Non-pigmented ciliary epithelial cell (primary cell): ENCODE data around the gene SLC35B1.

Source experiments
- DNase-seq: peaks from one replicate; pipeline ENCODE4 v3.0.0-alpha.2; 2010; ENCODE audit warnings: low read depth

SLC35B1 gene, protein sequence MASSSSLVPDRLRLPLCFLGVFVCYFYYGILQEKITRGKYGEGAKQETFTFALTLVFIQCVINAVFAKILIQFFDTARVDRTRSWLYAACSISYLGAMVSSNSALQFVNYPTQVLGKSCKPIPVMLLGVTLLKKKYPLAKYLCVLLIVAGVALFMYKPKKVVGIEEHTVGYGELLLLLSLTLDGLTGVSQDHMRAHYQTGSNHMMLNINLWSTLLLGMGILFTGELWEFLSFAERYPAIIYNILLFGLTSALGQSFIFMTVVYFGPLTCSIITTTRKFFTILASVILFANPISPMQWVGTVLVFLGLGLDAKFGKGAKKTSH

DNA sequence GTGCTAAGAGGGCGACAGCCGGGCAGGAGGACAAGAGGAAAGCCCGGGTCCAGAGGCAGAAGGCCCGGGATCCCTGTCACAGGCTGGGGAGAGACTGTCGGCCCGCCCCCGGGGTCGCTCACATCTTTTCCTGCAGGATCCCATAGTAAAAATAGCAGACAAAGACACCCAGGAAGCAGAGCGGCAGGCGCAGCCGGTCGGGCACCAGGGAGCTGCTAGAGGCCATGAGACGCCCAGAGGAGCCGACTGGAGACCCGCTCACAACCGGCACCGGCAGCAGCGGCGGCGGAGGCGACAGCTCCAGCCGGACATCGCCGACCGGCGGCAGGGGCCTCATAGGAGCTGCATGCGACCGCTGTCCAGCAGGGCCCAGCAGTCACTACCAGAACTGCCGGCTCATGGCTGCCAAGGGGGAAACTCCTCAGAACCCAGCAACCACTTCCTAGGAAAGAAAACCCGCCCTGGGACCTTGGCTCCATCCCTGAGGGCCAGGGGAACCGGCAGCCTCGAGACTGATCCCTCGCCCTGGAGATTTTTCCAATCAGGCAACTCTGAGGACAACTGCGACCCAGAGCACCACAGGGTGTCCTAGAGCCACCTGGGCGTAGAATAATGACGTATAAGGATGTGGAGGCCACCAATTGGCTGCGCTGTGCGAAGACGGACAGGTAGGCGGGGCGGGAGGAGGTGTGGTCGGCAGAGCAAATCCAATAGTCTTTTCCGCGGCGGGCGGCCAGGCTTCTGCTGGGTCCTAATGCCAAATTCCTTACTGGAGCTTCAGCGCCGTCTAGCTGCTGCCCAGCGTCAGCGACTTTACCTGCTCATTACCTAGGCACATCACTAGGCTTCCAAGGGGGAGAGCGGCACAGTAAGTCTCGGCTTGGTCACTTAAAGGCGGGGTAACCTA, at the start of gene SLC35B1:
Gene SLC35B1, minus strand, starts transcription at position 357 of the 907 bp plus-strand sequence. Its CDS starts 131 bp downstream, at position 226.
- peak; percentile 92 for DNase-seq

DNA sequence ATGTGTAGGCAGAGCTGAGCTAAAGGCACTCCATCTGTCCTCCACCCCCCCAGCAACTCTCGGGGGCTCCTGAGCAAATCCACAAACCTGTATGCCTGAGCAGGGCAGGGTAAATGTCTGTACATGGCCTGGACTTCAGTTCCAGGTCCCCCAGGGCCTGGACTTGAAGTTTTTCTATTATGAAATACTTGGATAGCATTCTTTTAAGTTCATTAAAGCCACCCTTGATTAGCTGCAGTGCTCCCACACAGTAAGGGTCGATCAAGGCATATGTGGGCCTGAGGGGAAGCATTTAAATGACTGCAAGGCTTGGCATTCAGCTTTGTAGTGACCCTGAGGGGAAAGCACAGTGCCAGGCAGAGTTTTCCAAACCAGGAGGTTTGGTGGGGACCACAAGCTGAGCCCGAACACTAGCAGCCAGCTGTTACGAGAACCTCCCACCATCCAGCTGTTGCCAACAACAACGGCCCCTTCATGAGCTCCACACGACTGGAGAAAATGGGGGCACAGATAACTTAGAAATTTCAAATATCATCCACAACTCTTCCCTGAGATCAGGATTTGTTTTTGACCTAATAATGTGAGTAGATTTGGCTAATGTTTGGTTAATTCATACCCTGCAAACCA, 49.5 kb upstream of the SLC35B1 start:
- no peak for DNase-seq

DNA sequence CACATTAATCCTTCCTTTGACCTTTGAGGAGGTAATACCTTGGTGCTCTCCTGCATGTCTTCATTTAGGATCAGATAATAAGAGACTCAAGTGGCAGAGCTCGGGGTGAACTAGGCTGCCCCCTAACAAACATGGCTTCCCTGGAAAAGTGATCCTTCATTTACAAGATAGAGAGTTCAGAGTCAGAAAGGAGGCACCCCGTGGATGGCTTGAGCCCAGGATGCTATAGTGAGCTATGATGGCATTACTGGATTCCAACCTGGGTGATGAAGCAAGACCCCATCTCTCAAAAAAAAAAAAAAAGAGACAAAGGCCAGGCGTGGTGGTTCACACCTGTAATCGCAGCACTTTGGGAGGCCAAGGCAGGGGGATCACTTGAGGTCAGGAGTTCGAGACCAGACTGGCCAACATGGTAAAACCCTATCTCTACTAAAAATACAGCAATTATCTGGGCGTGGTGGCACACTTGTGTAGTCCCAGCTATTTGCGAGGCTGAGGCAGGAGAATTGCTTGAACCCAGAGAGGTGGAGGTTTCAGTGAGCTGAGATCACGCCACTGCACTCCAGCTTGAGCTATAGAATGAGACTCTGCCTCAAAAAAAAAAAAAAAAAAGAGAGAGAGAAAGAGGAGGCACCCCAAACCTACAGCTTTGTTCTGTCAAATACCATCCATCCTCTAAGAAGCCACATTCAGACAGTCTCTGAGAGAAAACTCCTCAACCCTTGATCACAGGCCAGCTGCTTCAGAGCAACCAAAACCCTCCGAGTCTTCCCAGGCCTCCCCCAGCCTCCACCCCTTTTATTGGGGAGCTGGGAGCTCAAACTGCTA, 48.8 kb upstream of the SLC35B1 start:
- DNase-seq: no peak

DNA sequence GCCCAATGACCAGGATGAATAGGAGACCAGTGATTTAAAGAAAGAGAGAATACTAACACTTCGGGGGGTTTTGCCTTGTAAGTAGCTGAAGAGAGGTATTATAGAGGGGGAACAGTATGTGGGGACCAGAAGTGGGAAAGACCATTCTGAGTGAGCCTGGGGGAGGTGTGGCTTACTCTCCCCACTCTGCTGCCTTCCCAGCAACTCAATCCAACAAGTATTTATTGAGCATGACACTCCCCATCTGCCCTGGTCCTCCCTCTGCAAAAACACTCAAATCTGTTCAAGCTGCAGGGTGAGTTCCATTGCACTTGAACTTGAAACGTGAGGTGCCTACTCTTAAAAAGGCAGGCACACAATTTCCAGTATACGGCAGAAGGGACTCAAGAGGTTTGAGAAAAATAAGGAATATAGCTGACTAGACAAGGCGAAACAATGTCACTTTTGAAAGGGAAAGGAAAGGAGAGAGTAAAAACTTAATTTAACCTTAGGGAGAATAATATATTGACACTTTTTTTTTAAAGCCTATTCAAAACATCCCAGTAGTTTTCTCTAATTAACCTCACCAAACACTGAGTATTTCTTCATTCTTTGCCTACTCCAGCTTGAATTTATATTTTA, 48.0 kb upstream of the SLC35B1 start:
- DNase-seq: no peak

DNA sequence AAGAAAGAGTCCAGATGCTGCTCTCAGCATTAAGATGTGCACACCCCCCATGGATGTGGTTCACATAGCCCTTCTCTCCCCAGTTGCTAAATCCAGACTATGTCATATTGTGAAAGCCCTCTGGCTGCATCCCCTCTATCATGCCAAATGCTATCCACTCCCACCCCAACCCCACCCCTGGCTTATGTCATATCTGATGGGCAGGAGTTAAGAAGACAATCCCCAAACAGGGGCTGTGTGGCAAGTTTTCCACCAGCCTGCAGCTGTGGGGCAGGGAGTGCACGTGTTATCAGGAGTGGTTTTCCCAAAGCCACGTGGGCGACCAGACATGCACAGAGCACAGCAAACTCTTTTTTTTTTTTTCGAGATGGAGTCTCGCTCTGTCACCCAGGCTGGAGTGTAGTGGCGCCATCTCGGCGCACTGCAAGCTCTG, 46.2 kb upstream of the SLC35B1 start:
- DNase-seq: no peak

DNA sequence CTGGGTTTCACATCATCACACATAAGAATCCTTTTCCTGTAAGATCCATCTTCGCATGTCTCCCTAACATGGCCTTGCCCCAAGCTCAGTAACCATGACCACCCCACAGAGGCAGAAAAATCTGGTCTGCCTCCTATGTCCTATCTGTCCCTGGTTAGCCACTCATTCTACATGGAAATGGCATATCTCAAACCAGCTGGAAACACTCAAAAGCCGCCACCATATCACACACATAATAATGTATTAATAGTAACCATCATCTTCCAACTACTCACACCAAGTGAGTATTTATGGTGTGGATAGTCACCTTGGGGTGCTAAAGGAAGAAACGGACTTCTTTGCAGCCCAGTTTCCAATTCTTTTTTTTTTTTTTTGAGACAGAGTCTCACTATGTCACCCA, 44.7 kb upstream of the SLC35B1 start:
- DNase-seq: no peak

DNA sequence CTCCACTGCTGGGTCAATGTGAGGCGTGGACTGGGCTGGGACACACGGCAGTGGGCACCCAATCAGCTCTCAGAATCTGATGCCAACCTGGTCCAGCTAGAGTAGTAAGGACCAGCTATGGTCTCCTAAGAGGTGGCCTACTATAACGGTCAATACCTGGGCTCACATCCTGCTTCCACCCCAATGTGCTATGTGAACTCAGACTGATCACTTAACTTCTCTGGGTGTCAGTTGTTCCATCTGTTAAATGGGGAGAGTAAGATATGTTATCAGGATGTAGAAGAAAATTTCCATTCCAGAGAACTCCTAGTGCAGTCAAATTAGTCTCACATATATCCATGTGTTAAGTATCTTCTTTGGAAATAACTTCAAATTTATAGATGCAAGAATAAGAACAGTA, 42.0 kb upstream of the SLC35B1 start:
- DNase-seq: no peak

DNA sequence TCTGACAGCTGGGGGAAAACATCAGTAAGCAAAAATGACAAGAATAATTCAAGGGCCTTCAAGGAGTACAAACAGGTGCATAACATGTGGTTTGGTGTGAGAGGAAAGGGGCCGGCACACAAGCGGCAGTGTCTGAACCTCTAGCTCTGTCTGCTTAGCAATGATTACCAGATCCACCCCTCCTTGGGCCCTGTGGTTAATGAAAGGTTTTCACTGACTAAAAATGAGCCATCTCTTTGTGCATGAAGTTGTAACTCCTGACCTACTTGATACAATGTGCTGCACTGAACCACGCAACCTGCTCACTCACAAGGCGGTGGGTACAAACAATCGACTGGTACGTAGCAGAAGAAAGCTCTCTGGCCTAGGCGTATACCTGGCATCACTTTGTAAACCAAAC, 41.0 kb upstream of the SLC35B1 start:
- DNase-seq: no peak

DNA sequence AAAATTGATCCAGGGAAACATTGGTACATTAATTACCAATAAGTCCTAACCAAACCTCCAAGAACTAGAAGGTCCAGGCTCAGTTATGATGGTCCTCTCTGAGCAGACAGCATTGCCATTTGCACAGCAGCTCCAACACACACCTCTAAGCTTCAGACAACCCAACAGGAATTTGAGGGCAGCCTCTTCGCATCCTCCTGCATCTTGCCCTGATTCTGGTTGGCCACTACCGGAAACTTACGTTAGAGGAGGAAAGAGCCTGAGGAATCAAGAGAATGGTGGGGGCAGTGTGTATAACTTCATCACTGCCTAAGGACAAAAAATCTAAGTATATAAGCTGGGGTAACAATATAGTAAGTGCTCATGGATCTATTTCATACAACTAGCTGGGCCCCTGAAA, 40.5 kb upstream of the SLC35B1 start:
- no peak for DNase-seq

DNA sequence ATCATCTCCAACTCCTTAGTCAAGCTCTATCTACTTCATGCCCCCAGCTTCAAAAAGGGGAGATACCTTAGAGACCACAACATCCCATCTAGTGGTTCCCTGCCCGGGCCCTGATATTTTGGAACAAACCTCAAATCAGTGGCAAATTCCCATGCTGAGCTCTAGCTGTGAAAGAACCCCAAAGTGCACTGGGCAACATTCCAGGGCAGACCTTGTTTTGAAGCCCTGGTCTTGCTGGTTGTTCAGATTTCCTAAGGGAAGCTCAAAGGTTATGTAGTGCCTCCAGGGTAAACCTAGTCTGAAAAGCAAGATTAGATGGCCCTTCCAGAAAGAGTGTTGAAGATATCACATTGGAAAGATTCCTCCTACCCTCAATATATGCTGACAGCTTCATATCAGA, 39.9 kb upstream of the SLC35B1 start:
- DNase-seq: no peak

DNA sequence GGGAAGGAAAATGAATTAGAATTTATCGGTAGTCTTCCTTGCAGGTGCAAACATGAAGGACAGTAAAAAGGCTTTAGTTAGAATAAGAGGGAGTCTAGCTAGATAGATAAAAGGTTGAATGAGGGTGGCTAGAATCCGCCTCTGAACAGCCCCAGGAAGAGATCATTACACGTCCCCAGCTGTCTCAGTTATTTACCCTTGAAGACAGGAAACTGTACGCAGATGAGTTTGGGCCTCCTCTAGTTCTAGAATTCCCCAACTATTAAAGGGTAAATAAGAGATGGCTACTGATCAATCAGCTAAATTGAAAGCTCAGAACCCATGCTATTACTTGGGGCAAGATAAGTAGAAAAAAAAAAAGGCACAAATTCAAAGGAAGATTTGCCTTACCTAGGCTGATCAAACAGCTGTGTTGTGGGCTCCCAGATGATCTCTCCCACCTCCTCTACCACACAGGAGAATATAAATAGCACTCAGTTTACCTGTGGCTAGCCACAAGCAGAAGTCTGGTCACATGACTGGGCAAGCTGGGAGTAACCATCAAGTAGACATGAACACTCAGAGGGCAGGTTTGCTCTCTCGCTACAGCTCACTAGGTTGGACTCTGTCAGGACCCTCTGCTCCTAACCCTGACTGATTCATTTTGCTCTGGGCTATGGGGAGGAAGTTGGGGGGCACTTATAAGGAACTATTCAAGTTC, 39.2 kb upstream of the SLC35B1 start:
- no peak for DNase-seq

DNA sequence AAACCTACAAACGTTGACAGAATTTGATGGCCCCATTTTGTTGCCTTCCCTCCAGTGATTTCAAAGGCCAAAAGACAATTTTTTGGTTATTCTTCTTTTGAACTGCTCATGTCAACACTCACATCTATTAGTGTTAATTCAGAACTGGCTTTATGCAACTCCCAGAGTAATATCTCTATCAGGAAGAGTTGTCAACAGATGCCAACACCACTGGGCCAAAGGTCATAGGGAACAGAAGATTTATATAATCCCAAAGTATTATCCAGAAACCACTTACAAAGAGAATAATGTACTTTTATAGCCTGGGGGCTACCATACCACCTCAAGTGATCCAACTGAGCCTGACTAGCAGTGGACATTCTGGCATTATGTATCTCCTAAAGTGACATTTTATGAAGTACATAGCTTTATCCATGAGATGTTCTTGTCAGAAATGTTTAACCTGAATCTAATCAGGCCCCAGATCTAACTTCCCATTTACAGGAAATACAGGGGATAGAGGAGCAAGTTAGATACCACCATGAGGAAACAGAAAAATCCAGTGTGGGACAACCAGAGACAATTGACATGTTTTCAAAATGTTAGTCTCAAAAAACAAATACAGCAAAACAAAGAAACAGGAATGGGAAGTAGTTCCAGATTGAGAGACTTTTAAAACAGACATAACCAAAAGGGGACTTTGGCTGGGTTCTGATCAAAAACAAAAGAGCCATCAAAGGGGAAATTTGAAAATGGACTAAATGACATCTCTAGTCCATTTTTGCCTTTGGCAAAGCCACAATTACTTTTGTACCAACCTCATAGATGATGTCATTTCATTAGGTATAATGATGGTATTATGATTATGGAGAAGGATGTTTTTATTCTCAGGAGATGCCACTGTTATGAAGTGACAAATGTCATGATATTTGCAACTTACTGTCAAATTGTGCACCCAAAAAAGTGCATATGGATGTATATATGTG, 37.7 kb upstream of the SLC35B1 start:
- no peak for DNase-seq

DNA sequence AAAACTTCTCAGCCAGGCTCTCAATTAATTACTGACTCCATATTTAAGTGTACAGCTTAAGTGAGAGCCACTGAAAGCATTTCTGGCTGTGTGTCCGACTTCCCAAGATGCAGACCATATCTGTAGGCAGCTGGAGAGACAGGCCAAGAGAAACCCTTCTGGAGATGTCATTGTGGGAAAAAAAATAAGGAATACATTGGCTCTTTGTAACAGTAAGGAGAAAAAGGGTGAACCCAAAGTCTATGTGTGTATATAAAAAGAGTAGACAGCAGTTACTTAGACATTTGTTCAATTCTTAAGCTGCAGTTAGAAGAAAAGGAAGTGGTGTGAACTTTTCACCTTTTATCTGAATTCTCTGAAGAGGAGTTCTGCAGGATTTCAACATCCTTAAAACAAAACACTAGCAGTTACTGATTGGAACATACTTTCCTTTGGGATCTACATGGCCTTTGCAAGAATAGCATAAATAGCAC, 34.4 kb upstream of the SLC35B1 start:
- no peak for DNase-seq

DNA sequence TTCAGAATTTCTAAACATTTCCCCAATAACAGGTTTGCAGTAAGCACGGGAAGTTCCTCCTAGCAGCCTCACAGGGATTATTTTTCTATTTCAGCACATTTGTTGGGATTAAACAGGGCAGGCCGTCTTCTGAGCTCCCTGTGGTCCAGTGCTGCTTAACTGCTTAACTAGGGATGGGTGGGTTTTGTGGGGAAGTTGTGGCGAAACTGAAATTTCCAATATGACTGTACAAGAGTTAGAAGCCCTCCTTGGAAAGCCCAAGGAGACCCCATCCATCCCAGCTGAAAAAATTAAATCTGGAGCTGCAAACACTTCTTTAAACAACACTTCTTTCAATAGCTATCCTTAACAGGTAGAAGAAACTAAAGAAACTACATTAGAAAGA, 33.9 kb upstream of the SLC35B1 start:
- DNase-seq: no peak

DNA sequence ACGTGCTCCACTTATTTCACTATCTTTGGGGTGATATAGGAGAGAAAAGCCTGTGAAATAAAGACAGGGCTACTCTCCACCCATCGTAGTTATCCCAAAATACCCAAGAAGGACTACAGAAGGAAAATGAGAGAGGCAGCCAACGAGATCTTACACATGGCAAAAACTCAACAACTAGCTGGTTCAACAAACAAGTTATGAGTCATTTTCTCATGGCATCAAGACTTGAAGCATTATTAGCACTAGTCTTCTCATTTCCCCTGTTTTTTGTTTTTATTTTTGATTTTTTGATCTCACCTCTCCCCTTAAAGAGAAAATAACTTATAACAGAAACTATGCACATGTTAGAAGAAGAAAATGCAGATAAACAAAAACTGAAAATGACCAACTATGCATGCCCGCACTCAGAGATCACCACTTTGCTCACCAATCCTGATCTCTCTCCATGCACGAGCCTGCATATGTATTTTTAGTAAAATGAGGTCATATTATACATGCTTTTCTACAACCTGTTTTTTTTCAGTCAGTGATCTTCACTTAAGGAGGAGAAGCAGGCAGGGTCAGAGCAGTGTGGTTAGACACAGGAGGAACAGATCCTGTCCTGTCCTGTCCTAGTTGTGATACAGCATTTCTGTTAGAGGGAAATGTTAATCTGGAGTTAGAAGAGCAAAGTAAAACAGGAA, 33.4 kb upstream of the SLC35B1 start:
- no peak for DNase-seq

DNA sequence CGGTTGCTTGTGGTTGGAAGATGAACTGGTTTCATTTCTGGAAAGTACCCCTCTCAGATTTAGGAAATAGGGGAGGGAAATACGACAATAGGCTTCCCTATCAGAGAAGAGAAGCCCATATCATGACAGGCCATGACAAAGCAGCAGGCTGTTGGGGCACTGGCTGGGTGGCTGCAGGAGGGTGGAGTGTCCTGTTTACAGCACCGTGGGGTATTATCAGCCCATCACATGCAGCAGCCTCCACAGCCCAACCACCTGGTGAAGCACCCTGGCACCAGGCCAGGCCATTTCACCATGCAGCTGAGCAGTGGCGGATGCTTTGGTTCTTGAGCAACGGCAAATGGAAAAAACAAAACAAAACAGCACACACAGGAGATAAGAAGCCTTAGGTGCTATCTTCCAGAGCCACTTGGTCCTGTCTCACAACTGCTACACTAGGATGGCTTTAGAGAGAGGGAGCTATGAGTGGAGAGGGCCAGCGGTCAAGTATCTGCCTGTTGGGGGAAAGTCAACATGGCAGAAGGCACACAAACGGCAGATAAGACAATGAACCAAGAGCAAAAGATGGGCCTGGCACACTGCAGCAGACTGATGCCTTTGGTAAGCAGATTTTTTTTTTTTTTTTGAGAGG, 32.0 kb upstream of the SLC35B1 start:
- DNase-seq: no peak

DNA sequence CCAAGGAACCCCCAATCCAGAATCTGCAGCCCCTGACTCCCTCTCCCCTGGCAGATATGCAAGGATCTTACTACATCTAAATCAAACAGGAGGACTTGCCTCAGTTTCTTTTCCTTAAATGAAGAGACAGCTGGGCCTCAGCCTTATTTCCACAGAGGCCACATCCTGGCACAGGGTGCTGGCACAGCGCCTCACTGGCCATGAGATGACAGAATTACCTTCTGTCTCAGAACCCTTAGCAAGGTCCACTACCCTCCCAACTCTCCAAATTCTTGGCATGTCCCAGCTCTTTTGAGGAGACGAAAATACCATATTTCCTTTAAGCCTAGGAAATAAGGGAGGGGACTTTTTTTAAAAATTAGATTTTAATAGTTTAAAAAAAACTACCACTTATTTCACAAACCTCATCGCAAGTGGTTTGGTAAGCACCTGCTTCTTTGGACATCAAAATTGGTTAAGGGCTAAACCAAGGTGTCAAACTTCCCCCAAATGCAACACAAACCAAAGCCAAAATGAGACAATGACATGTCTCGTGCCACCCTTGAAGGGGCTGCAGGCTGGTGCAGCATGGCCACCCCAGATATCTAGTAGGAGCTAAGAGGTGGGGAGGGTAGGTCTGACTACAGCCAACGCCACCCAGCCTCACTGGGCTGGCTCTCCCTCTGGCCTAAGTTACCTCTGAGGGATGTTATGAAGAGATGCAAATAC, 30.8 kb upstream of the SLC35B1 start:
- DNase-seq: no peak
